Measurements from ENCODE around the gene B3GALT4.

The B3GALT4 gene

DNA sequence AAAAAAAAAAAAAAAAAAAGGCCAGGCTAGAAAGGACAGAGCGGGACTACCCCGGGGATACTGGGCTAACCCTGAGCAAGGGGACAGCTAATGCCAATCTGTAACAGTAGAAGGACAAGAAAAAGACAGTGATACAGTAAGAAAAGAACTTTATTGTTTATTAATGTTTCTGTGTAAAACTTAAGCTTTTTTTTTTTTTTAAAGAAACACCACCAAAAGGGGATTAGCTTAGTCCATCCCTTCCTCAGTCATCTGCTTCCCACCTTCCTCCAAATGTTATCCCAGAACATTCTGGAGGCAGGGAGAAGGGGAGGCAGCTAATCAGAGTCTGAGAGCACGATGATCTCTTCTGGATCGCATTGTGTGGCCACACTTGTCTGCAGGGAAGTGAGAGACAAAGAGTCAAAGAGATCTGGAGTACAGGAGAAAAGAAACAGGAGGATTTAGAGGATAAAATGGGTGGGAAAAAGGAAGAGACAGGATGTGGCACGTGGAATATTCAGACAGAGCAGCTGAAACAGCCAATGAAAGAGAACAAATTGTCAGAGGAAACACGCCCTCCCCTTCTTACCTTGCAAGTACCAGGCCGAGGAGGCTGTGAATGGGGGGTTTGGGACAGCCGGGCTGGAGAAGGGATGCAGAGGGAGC is 41.6 kb downstream of the B3GALT4 start:
- Histone ChIP-seq H3K4me3 (ENCODE audit: insufficient read length, low read depth) (peak overlapping the region; percentile 18), H3K9me3 (ENCODE audit: insufficient read depth, low read length) (no peaks in the 10 kb centered on the region), H3K4me1 (ENCODE audit: insufficient read depth, insufficient read length) (peaks cover 14% of the 10 kb centered on the region), H3K9ac (ENCODE audit: insufficient read length, low read depth) (peak overlapping the region; percentile 57), H3K27me3 (ENCODE audit: insufficient read depth, insufficient read length) (no peaks in the 10 kb centered on the region), H3K36me3 (ENCODE audit: insufficient read depth, insufficient read length, low read length) (peaks cover 49% of the 10 kb centered on the region)
- no peak for DNase-seq (ENCODE audit: low read depth, low spot score)
- TF ChIP-seq ZNF274 (IDR thresholded peaks at IDR 0.05; ENCODE audit: low read depth, low read length) (no peak), SUZ12 (IDR thresholded peaks at IDR 0.05; ENCODE audit: extremely low read depth, insufficient read depth, insufficient read length) (no peak), YY1 (IDR thresholded peaks at IDR 0.05; ENCODE audit: insufficient read depth, insufficient read length) (no peak)

DNA sequence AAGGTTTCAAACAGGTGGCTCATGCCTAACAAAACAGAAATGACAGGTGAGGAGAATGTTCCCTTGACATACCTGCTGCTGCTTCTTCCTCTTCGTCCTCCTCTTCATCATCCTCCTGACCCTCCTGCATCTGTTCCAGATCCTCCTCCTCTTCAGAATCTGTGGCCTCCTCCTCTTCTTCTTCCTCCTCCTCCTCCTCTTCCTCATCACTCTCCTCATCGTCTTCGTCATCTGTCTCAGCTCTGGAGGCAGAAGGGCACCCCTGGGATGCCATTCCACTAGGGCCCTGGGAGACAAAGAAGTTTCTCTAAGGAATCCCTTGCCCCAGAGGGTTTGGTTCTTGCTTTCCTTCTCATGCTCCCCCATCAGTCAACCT is 43.0 kb downstream of the B3GALT4 start:
- no peaks in the 10 kb centered on the region for H3K27me3 ChIP-seq (ENCODE audit: insufficient read depth, insufficient read length)
- H3K36me3 ChIP-seq (ENCODE audit: insufficient read depth, insufficient read length, low read length) = peaks cover 49% of the 10 kb centered on the region
- H3K9me3 ChIP-seq (ENCODE audit: insufficient read depth, low read length) = no peaks in the 10 kb centered on the region
- peaks cover 11% of the 10 kb centered on the region for H3K4me1 ChIP-seq (ENCODE audit: insufficient read depth, insufficient read length)
- peak overlapping the region; percentile 10 for H3K9ac ChIP-seq (ENCODE audit: insufficient read length, low read depth)
- H3K4me3 ChIP-seq (ENCODE audit: insufficient read length, low read depth) = no peak overlapping the region
- DNase-seq (ENCODE audit: low read depth, low spot score) = no peak
- TF ChIP-seq ZNF274 (IDR thresholded peaks at IDR 0.05; ENCODE audit: low read depth, low read length) (no peak), SUZ12 (IDR thresholded peaks at IDR 0.05; ENCODE audit: extremely low read depth, insufficient read depth, insufficient read length) (no peak), YY1 (IDR thresholded peaks at IDR 0.05; ENCODE audit: insufficient read depth, insufficient read length) (no peak)

DNA sequence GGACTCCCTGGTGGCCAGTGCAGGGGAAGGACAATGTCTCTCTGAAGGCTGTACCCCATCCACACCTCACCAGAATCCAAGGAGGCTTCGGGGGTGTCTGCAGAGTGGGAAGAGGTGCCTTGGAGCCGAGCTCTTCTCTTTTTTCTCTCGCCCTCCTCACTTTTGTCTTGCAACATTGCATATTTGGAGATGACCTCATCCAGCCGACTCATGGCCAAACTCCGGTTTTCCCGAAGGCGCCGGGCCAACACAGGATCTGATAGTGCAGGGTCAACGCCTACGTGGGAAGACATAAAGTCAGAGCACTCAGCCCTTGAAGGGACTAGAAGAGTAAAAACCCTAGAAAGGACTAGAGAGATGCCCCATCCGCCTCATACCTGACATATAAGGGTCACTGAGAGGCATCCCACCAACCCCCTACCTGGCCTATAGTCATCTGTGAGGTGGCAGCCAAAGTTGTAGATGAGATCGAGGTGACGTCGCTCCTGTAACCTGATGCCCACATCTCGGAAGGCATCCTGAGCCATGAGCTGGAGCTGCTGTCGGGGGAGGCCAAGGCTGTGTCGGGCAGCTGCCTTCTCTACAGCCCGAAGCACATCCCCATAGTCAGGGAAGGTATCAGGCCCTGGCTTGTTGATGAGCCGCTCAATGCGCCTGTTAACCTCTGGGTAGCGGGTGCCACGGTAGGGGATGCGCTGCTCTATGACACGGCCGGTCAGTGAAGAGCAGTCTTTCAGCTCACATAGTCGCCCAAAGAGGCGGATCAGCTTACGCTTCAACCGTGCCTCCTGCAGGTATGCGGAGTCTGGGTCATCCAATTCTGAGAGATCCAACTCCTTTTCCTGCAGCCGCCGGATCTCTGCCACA is 43.6 kb downstream of the B3GALT4 start:
- H3K4me1 ChIP-seq (ENCODE audit: insufficient read depth, insufficient read length) = peaks cover 11% of the 10 kb centered on the region
- no peaks in the 10 kb centered on the region for H3K27me3 ChIP-seq (ENCODE audit: insufficient read depth, insufficient read length)
- peak overlapping the region; percentile 59 for H3K9ac ChIP-seq (ENCODE audit: insufficient read length, low read depth)
- no peak for DNase-seq (ENCODE audit: low read depth, low spot score)
- H3K4me3 ChIP-seq (ENCODE audit: insufficient read length, low read depth) = no peak overlapping the region
- TF ChIP-seq SUZ12 (IDR thresholded peaks at IDR 0.05; ENCODE audit: extremely low read depth, insufficient read depth, insufficient read length) = no peak
- no peak for TF ChIP-seq ZNF274 (IDR thresholded peaks at IDR 0.05; ENCODE audit: low read depth, low read length)
- TF ChIP-seq YY1 (IDR thresholded peaks at IDR 0.05; ENCODE audit: insufficient read depth, insufficient read length) = no peak
- H3K9me3 ChIP-seq (ENCODE audit: insufficient read depth, low read length) = no peaks in the 10 kb centered on the region
- peaks cover 43% of the 10 kb centered on the region for H3K36me3 ChIP-seq (ENCODE audit: insufficient read depth, insufficient read length, low read length)

DNA sequence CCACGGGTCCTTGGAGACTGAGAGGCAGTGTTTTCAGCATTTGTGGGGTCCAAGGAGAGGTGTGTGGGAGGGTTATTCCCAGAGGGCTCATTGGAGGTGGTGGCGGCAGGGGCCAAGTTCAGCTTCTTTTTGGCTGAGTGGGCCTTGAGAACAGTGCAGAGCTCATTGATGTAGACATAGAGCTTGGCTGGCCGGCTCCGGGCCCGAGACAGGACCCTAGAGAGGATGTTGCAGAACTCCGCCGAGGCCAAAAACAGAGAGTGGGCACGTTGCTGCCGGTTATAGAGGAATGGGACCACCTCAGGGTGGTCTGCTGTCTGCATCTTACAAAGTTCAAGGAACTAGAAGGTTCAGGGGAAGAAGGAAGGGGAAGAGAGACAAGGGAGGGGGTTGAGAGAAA is 44.3 kb downstream of the B3GALT4 start:
- H3K9ac ChIP-seq (ENCODE audit: insufficient read length, low read depth) = peak overlapping the region; percentile 83
- peaks cover 37% of the 10 kb centered on the region for H3K36me3 ChIP-seq (ENCODE audit: insufficient read depth, insufficient read length, low read length)
- no peaks in the 10 kb centered on the region for H3K27me3 ChIP-seq (ENCODE audit: insufficient read depth, insufficient read length)
- TF ChIP-seq YY1 (IDR thresholded peaks at IDR 0.05; ENCODE audit: insufficient read depth, insufficient read length) = no peak
- TF ChIP-seq ZNF274 (IDR thresholded peaks at IDR 0.05; ENCODE audit: low read depth, low read length) = no peak
- no peak for TF ChIP-seq SUZ12 (IDR thresholded peaks at IDR 0.05; ENCODE audit: extremely low read depth, insufficient read depth, insufficient read length)
- no peaks in the 10 kb centered on the region for H3K9me3 ChIP-seq (ENCODE audit: insufficient read depth, low read length)
- H3K4me3 ChIP-seq (ENCODE audit: insufficient read length, low read depth) = peak overlapping the region; percentile 66
- no peak for DNase-seq (ENCODE audit: low read depth, low spot score)
- H3K4me1 ChIP-seq (ENCODE audit: insufficient read depth, insufficient read length) = peaks cover 11% of the 10 kb centered on the region

DNA sequence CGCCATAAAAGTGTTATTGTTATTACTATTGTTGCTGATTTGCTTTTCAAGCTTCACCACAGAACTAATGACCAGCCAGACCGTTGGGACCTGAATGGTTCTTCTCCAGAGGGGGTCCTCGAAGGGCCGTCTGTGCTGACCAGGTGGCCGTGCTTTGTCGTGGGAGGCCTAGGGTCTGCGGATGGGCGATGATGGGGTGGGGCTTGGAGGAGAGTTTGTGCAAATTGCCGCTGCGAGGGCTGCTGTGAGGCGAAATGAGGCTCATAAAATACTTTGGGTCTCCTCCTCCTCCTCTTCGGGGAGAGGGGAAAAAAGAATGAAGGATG is 46.7 kb downstream of the B3GALT4 start:
- no peaks in the 10 kb centered on the region for H3K27me3 ChIP-seq (ENCODE audit: insufficient read depth, insufficient read length)
- H3K36me3 ChIP-seq (ENCODE audit: insufficient read depth, insufficient read length, low read length) = peaks cover 31% of the 10 kb centered on the region
- DNase-seq (ENCODE audit: low read depth, low spot score) = no peak
- peak overlapping the region; percentile 66 for H3K4me3 ChIP-seq (ENCODE audit: insufficient read length, low read depth)
- peak overlapping the region; percentile 12 for H3K9ac ChIP-seq (ENCODE audit: insufficient read length, low read depth)
- TF ChIP-seq SUZ12 (IDR thresholded peaks at IDR 0.05; ENCODE audit: extremely low read depth, insufficient read depth, insufficient read length) = no peak
- no peak for TF ChIP-seq ZNF274 (IDR thresholded peaks at IDR 0.05; ENCODE audit: low read depth, low read length)
- TF ChIP-seq YY1 (IDR thresholded peaks at IDR 0.05; ENCODE audit: insufficient read depth, insufficient read length) = no peak
- no peaks in the 10 kb centered on the region for H3K9me3 ChIP-seq (ENCODE audit: insufficient read depth, low read length)
- H3K4me1 ChIP-seq (ENCODE audit: insufficient read depth, insufficient read length) = peaks cover 7% of the 10 kb centered on the region

DNA sequence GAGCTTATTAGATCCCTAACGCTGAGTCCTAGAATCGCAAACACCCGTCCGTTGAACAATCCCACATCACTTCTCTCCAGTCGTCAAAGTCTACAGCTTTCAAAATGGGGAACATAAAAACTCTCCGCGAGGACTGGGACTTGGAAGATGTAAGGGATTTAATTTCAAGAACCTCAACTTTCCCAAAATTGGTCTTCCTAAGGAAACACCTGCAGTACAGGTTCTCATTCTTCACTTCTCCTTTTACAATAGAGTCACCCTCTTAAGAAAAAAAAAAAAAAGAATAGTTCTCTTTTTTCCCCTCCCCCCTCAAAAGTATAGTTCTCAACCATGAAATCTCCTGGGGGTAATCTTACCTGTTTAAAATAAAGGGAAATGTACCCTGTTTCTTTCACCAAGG is 47.2 kb downstream of the B3GALT4 start:
- no peak for TF ChIP-seq ZNF274 (IDR thresholded peaks at IDR 0.05; ENCODE audit: low read depth, low read length)
- no peak for TF ChIP-seq SUZ12 (IDR thresholded peaks at IDR 0.05; ENCODE audit: extremely low read depth, insufficient read depth, insufficient read length)
- TF ChIP-seq YY1 (IDR thresholded peaks at IDR 0.05; ENCODE audit: insufficient read depth, insufficient read length) = no peak
- peak overlapping the region; percentile 12 for H3K9ac ChIP-seq (ENCODE audit: insufficient read length, low read depth)
- H3K36me3 ChIP-seq (ENCODE audit: insufficient read depth, insufficient read length, low read length) = peaks cover 25% of the 10 kb centered on the region
- H3K27me3 ChIP-seq (ENCODE audit: insufficient read depth, insufficient read length) = no peaks in the 10 kb centered on the region
- peak overlapping the region; percentile 66 for H3K4me3 ChIP-seq (ENCODE audit: insufficient read length, low read depth)
- no peak for DNase-seq (ENCODE audit: low read depth, low spot score)
- H3K9me3 ChIP-seq (ENCODE audit: insufficient read depth, low read length) = no peaks in the 10 kb centered on the region
- peaks cover 5% of the 10 kb centered on the region for H3K4me1 ChIP-seq (ENCODE audit: insufficient read depth, insufficient read length)
